H1 (cell line): ENCODE results near the gene NPTN. TPM values are rescaled to one million over a fixed set of nuclear protein-coding genes. Genes with fewer than 3 reads are reported as not detected.

ENCODE experiments used
- CHD2 ChIP-seq: IDR thresholded peaks from 2 replicates; pipeline ENCODE4 v1.6.1; 2012; ENCODE audit warnings: low read length, improper control_type of control experiment
- CHD7 ChIP-seq: fragments of 300-600 bp; sonication (generic); IDR thresholded peaks from 2 replicates; pipeline ENCODE4 v1.7.1; 2012; ENCODE audit warnings: low read length, moderate library complexity, mild to moderate bottlenecking, inconsistent platforms; ENCODE audit not compliant: insufficient replicate concordance
- CREB1 ChIP-seq: IDR thresholded peaks from 2 replicates; pipeline ENCODE4 v1.6.1; 2012; ENCODE audit warnings: inconsistent platforms
- polyA plus RNA-seq, 7 experiments: library from polyadenylated mRNA; depleted of rRNA in 3 of 7; stranded (reverse) in 5 of 7; unstranded in 2 of 7; fragments of >200 nt in 5 of 7; fragments of 200-250 nt in 2 of 7; gene quantifications; 1 replicate in 5 of 7; 2 replicates in 1 of 7; 4 replicates in 1 of 7; pipeline versions ENCODE4 v1.2.1 to v1.2.3, GENCODE V29; 2011 to 2013; ENCODE audit warnings: missing spikeins in 2 of 7, mixed read lengths in 2 of 7
- total RNA-seq: library from RNA; stranded (reverse); fragmentation: NEBNext Ultra II Directional; extraction: Animal tissue kit (Norgen Biotek cat#: 25700); gene quantifications from 2 replicates; pipeline ENCODE4 v1.2.1, GENCODE V29; 2021

NPTN gene
- total and polyA plus RNA-seq, 2 of the 8 experiments (the other 6 are each of a cell fraction or from before 2014, with no cell fraction given): 67.0 to 113 TPM

- TF ChIP-seq CHD7: no peak
- TF ChIP-seq CREB1: no peak
- TF ChIP-seq CHD2: no peak
- TF ChIP-seq, all 59 proteins: peak for 0
These were observed 24.7 kb downstream of the NPTN start (continued) for GRCh38 chr15:73608475-73608874.
